GM06990 (cell line): Measurements from ENCODE around the gene PRRX2.

Experiments
- DNase-seq: peaks from one replicate; pipeline ENCODE4 v3.0.0-alpha.2; 2011; ENCODE audit not compliant: insufficient read length; ENCODE audit errors: extremely low read depth
- H3K27me3 ChIP-seq: replicated peaks from 2 replicates; pipeline ENCODE4 v1.6.0; 2011; ENCODE audit warnings: low read length; ENCODE audit not compliant: control insufficient read depth, insufficient read depth
- H3K36me3 ChIP-seq: 2 replicates; pipeline ENCODE4 v1.5.1; 2011; ENCODE audit warnings: low read length; ENCODE audit not compliant: control insufficient read depth, insufficient read depth
- H3K4me3 ChIP-seq: replicated peaks from 2 replicates; pipeline ENCODE4 v1.5.1; 2011; ENCODE audit warnings: low read depth, mild to moderate bottlenecking, control low read depth, low read length
- CTCF ChIP-seq: IDR thresholded peaks from 2 replicates; pipeline ENCODE4 v1.5.1; 2011; ENCODE audit warnings: low read length, control low read depth, mild to moderate bottlenecking, inconsistent platforms; ENCODE audit not compliant: insufficient read depth, poor library complexity, severe bottlenecking

Gene PRRX2

DNA sequence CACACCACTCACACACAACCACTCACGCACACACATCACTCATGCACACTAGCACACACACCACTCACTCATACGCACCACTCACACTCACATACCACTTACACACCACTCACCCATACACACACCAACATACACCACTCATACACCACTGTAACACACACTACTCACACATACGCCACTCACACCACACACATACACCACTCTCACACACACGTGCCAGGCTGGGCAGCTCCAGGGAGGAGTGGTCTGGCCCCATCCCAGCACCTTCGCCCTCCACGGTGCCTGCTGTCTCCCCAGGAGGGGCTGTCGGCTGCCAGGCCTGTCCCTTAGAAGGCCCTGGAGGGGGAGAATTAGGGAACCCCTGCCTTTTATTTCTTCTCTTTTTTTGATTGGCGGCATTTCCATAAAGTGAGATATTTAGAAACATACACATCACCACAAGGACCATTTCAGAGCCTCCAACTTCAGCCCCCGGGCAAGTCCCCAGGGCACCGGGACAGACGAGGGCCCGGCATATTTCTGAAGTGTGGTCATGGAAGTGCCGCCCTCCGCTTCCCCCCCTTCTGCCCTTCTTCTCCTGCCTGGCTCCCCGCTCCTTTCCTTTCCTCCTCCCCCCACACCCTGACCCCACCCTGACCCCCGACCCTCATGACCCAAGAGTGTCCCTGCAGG, 17.2 kb upstream of the PRRX2 start:
- H3K36me3 ChIP-seq = no peaks in the 10 kb centered on the region
- H3K4me3 ChIP-seq = no peak overlapping the region
- DNase-seq = no peak
- no peaks in the 10 kb centered on the region for H3K27me3 ChIP-seq
- TF ChIP-seq CTCF = no peak

DNA sequence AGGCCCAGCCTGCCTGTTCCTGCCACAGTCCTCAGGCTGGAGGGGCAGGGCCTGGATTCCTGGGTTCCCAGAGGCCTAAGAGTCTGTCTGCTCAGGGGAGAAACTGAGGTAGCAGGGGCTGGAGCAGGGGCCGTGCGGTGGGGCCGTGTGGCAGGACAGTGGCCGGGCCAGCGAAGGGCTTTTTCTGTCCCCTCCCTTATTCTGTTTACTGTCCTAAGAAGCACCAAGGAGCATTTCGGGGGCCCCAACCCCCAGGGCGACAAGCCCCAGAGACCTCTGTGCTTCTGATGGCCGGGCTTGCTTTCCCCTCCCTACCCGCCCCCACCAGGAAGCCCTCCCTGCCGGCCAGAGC, 16.7 kb upstream of the PRRX2 start:
- no peak for TF ChIP-seq CTCF
- no peak overlapping the region for H3K4me3 ChIP-seq
- DNase-seq = no peak
- H3K27me3 ChIP-seq = no peaks in the 10 kb centered on the region
- H3K36me3 ChIP-seq = no peaks in the 10 kb centered on the region

DNA sequence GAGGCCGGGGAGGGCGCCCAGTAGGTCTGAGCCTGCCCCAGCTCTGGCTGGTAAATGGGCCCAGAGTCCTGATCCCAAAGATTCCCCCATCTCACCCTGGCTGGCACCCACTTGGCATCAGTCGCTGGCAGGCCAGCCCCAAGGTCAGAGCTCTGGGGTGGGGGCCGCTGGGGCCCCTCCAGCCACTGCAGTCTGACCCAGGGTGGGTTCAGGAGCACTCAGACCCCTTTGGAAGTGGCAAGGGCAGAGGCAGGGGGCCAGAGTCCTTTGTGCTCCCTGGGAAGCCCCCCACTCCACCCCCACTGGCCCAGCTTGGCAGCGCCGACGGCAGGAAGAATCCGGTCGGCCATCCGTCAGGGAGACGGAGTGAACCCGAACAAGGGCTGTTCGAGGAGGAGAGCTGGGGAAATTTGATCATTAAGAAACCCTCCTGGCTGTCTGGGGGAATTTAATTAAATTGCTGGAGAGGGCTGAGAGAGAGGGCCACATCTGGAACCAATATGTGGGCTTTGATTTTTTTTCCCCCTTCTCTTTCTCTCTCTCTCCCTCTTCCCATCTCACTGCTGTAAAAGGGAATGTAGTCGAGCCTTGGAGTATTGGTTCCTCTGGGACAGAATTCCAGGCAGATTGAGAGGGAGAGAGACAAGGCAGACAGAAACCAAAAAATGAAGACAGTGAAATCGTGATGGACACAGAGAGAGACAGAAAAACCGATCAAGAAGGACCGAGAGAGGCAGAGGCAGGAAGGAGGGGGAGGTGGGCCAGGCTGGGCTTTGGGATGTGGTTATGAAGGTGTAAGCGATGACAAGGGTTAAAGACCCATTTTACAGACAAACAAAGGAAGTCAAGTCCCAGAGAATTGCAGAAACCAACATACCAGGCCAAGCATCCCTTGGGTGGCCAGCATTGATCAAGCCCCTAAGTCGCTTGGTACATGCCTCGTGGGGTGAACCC, 15.4 kb upstream of the PRRX2 start:
- DNase-seq = no peak
- Histone ChIP-seq H3K36me3 (no peaks in the 10 kb centered on the region), H3K27me3 (no peaks in the 10 kb centered on the region), H3K4me3 (no peak overlapping the region)
- no peak for TF ChIP-seq CTCF

GRCh38 chr9:129650680-129651235, 14.7 kb upstream of the PRRX2 start:
- H3K27me3 ChIP-seq = no peaks in the 10 kb centered on the region
- no peak for DNase-seq
- TF ChIP-seq CTCF = no peak
- no peak overlapping the region for H3K4me3 ChIP-seq
- no peaks in the 10 kb centered on the region for H3K36me3 ChIP-seq

- DNase-seq = no peak
- no peak for TF ChIP-seq CTCF
- no peaks in the 10 kb centered on the region for H3K27me3 ChIP-seq
- H3K36me3 ChIP-seq = no peaks in the 10 kb centered on the region
- H3K4me3 ChIP-seq = no peak overlapping the region
Observed at GRCh38 chr9:129653823-129654553, 11.5 kb upstream of the PRRX2 start.
